Measurements from ENCODE around the gene LUC7L. TPM values are rescaled to one million over a fixed set of nuclear protein-coding genes. Genes with fewer than 3 reads are reported as not detected.
"Not testable (repeated sequence)": the region's sequence is repeated elsewhere in the genome, so short reads cannot be mapped to it uniquely, and the experiment has no call there.

Gene LUC7L
- total RNA-seq, 1 experiment from 2014 or later: 137 TPM

- H3K23ac ChIP-seq (ENCODE audit: insufficient read length, low read depth, low read length); H3K56ac ChIP-seq (ENCODE audit: insufficient read length, low read depth, low read length); H3K79me2 ChIP-seq (ENCODE audit: insufficient read depth, low read length); H3T11ph ChIP-seq (ENCODE audit: low read length); H3K14ac ChIP-seq (ENCODE audit: insufficient read depth, low read length); H3K27ac Mint-ChIP-seq; H2BK5ac ChIP-seq (ENCODE audit: insufficient read length, low read length); H2BK12ac ChIP-seq (ENCODE audit: insufficient read length, low read depth, low read length); DNase-seq; H3K23me2 ChIP-seq (ENCODE audit: insufficient read length, low read depth, low read length, poor library complexity, severe bottlenecking); H3K36me3 Mint-ChIP-seq (ENCODE audit: insufficient read depth in 1 of 3, low read depth in 3 of 3); H2BK120ac ChIP-seq (ENCODE audit: low read depth, low read length, poor library complexity, severe bottlenecking); H3K9ac ChIP-seq (ENCODE audit: extremely low read depth, insufficient read length, low read length); H2AFZ ChIP-seq (ENCODE audit: low read length); H3K4me1 ChIP-seq (ENCODE audit: insufficient read depth, low read length); H4K91ac ChIP-seq (ENCODE audit: insufficient read length, low read depth, low read length); H4K8ac ChIP-seq (replicated peaks; ENCODE audit: insufficient read length, low read depth, low read length); H2AK5ac ChIP-seq (ENCODE audit: insufficient read length, low read length); H3K18ac ChIP-seq (ENCODE audit: insufficient read length, low read depth, low read length); H4K20me1 ChIP-seq (ENCODE audit: control insufficient read depth, insufficient read depth, insufficient read length); H2BK15ac ChIP-seq (ENCODE audit: low read depth, low read length); H3K27ac ChIP-seq (ENCODE audit: insufficient read length, low read depth, low read length); H3K9me3 ChIP-seq (ENCODE audit: control insufficient read depth, low read depth, low read length); H2BK20ac ChIP-seq (ENCODE audit: low read depth, low read length, poor library complexity, severe bottlenecking); H3K79me1 ChIP-seq (ENCODE audit: insufficient read depth, low read depth, low read length, poor library complexity, severe bottlenecking); H3K4me2 ChIP-seq (ENCODE audit: insufficient read depth, insufficient read length, low read length); H4K5ac ChIP-seq (ENCODE audit: insufficient read length, low read depth, low read length); H3K4ac ChIP-seq (ENCODE audit: low read depth, low read length): not testable (repeated sequence)
- peaks cover 35 to 36% of the 10 kb centered on the region in 2 experiments for H3K4me1 Mint-ChIP-seq
- H3K27me3 ChIP-seq (ENCODE audit: insufficient read depth, low read length): peaks cover 46% of the 10 kb centered on the region
- peaks cover 4 to 10% of the 10 kb centered on the region in 2 experiments; a peak in 2 of 5 replicates for H3K9me3 Mint-ChIP-seq
- H3K27me3 Mint-ChIP-seq (ENCODE audit: low read depth): peaks cover 82% of the 10 kb centered on the region
- H3K4me3 Mint-ChIP-seq: peak overlapping the region; percentile 42 to 67
- no CpG with 5 or more reads among the region's 44 CpGs for WGBS (ENCODE audit: extremely low coverage, insufficient read length, low lambda C conversion rate)
Measured at GRCh38 chr16:173211-173854, 55.9 kb downstream of the LUC7L start.

GRCh38 chr16:172374-172941 is 56.8 kb downstream of the LUC7L start, which contains the start of gene HBA2:
TSS of gene HBA2 (plus strand) at chr16:172876. CDS start at chr16:172913, 37 bp downstream.
- peak within 1 kb of the TSS; percentile 42 to 68 for H3K4me3 Mint-ChIP-seq
- H3K9me3 Mint-ChIP-seq: peaks cover 4 to 10% of the 10 kb centered on the region in 2 experiments; a peak in 2 of 5 replicates
- not testable (repeated sequence) for H2BK12ac ChIP-seq (ENCODE audit: insufficient read length, low read depth, low read length); H3K79me1 ChIP-seq (ENCODE audit: insufficient read depth, low read depth, low read length, poor library complexity, severe bottlenecking); H3K4me2 ChIP-seq (ENCODE audit: insufficient read depth, insufficient read length, low read length); H4K91ac ChIP-seq (ENCODE audit: insufficient read length, low read depth, low read length); H3K18ac ChIP-seq (ENCODE audit: insufficient read length, low read depth, low read length); H3K27ac ChIP-seq (ENCODE audit: insufficient read length, low read depth, low read length); H3K27ac Mint-ChIP-seq; H3K14ac ChIP-seq (ENCODE audit: insufficient read depth, low read length); H2BK20ac ChIP-seq (ENCODE audit: low read depth, low read length, poor library complexity, severe bottlenecking); H4K5ac ChIP-seq (ENCODE audit: insufficient read length, low read depth, low read length); H3K4me1 ChIP-seq (ENCODE audit: insufficient read depth, low read length); H3T11ph ChIP-seq (ENCODE audit: low read length); H2AFZ ChIP-seq (ENCODE audit: low read length); H3K56ac ChIP-seq (ENCODE audit: insufficient read length, low read depth, low read length); H3K23ac ChIP-seq (ENCODE audit: insufficient read length, low read depth, low read length); H3K9me3 ChIP-seq (ENCODE audit: control insufficient read depth, low read depth, low read length); H3K36me3 Mint-ChIP-seq (ENCODE audit: insufficient read depth in 1 of 3, low read depth in 3 of 3); H3K79me2 ChIP-seq (ENCODE audit: insufficient read depth, low read length); H4K20me1 ChIP-seq (ENCODE audit: control insufficient read depth, insufficient read depth, insufficient read length); H2BK120ac ChIP-seq (ENCODE audit: low read depth, low read length, poor library complexity, severe bottlenecking); H2BK15ac ChIP-seq (ENCODE audit: low read depth, low read length); H2BK5ac ChIP-seq (ENCODE audit: insufficient read length, low read length); DNase-seq; H3K23me2 ChIP-seq (ENCODE audit: insufficient read length, low read depth, low read length, poor library complexity, severe bottlenecking); H3K9ac ChIP-seq (ENCODE audit: extremely low read depth, insufficient read length, low read length); H4K8ac ChIP-seq (replicated peaks; ENCODE audit: insufficient read length, low read depth, low read length); H2AK5ac ChIP-seq (ENCODE audit: insufficient read length, low read length); H3K4ac ChIP-seq (ENCODE audit: low read depth, low read length)
- H3K4me1 Mint-ChIP-seq: peaks cover 32 to 35% of the 10 kb centered on the region in 2 experiments
- H3K27me3 ChIP-seq (ENCODE audit: insufficient read depth, low read length): peaks cover 44% of the 10 kb centered on the region
- whole genome bisulfite sequencing (ENCODE audit: extremely low coverage, insufficient read length, low lambda C conversion rate): no CpG with 5 or more reads among the region's 74 CpGs
- H3K27me3 Mint-ChIP-seq (ENCODE audit: low read depth): peaks cover 82% of the 10 kb centered on the region
